Measurements from ENCODE around the gene ACER3. TPM values are rescaled to one million over a fixed set of nuclear protein-coding genes. Genes with fewer than 3 reads are reported as not detected.

Gene ACER3
- total and polyA plus RNA-seq, 2 of the 4 experiments (the other 2 are of a cell fraction): 3.5 to 10.0 TPM

- Histone ChIP-seq H2AK9ac (replicated peaks; ENCODE audit: low read depth, low read length, poor library complexity) (no peak overlapping the region), H2BK20ac (ENCODE audit: low read depth, low read length) (no peak overlapping the region), H3K36me3 (ENCODE audit: control insufficient read depth, insufficient read depth, low read length) (no peaks in the 10 kb centered on the region), H4K8ac (ENCODE audit: low read depth in 2 of 2, low read length in 2 of 2) (no peak overlapping the region), H3K23ac (ENCODE audit: low read depth, low read length) (no peak overlapping the region), H3K4ac (ENCODE audit: low read depth, low read length) (no peak overlapping the region), H4K20me1 (ENCODE audit: insufficient read depth, low read length) (no peaks in the 10 kb centered on the region), H3K9ac (ENCODE audit: low read depth, low read length) (no peak overlapping the region), H2AFZ (replicated peaks; ENCODE audit: low read length, poor library complexity) (no peak overlapping the region), H3K4me2 (ENCODE audit: low read depth, low read length) (no peak overlapping the region), H3K27me3 (ENCODE audit: control insufficient read depth, insufficient read depth, low read length) (peaks cover 46% of the 10 kb centered on the region), H3K27ac (ENCODE audit: insufficient read depth, low read length) (no peak overlapping the region), H2AK5ac (ENCODE audit: low read depth, low read length) (no peak overlapping the region), H2BK120ac (ENCODE audit: low read depth, low read length) (no peak overlapping the region), H3K4me1 (ENCODE audit: control insufficient read depth, insufficient read depth, low read length) (no peaks in the 10 kb centered on the region), H3K56ac (ENCODE audit: extremely low read depth, insufficient read depth, low read length) (no peak overlapping the region), H2BK15ac (ENCODE audit: low read depth, low read length) (no peak overlapping the region), H3K18ac (ENCODE audit: low read depth, low read length) (no peak overlapping the region), H3K14ac (replicated peaks; ENCODE audit: low read depth, low read length) (no peak overlapping the region), H4K91ac (ENCODE audit: insufficient read depth, low read depth, low read length) (no peak overlapping the region), H4K5ac (ENCODE audit: low read depth, low read length) (no peak overlapping the region), H3K4me3 (ENCODE audit: insufficient read depth, low read depth, low read length) (no peak overlapping the region), H3K9me1 (ENCODE audit: insufficient read depth, low read length) (0 out of 2 replicates have a peak, but pooled peaks cover 1% of the 10 kb centered on the region), H2BK5ac (ENCODE audit: low read depth, low read length, poor library complexity, severe bottlenecking) (no peak overlapping the region), H3K79me1 (ENCODE audit: low read depth in 1 of 2, low read length in 2 of 2) (no peaks in the 10 kb centered on the region), H3K9me3 (ENCODE audit: control insufficient read depth, insufficient read depth, low read length) (no peaks in the 10 kb centered on the region)
- intact Hi-C loops (cut with micrococcal nuclease): no loop called here
- DNase-seq: no peak
- dilution Hi-C loops (cut with HindIII; ENCODE audit: low sequenced_read_pairs, unreplicated experiment): no loop called here
- no TSS peak for BruUV-seq (replicated peaks)
- ChIA-PET POLR2A (ENCODE audit: unreplicated experiment) (interaction anchor here (0.6 kb wide), 1 partner anchor 17 kb away, joined by 12 read pairs; no protein-coding TSS in a partner anchor), CTCF (no interaction called here)
- no peak for ATAC-seq (ENCODE audit: low read depth)
- TF ChIP-seq POLR2A (IDR thresholded peaks at IDR 0.05; ENCODE audit: low read depth, low read length): no peak
- no peak for TF ChIP-seq RFX5 (IDR thresholded peaks at IDR 0.05; ENCODE audit: low read depth, low read length)
- no peak for TF ChIP-seq CTCF (conservative IDR thresholded peaks at IDR 0.05; ENCODE audit: low read depth, low read length)
- TF ChIP-seq RCOR1 (IDR thresholded peaks at IDR 0.05; ENCODE audit: insufficient replicate concordance, low read length): no peak
- TF ChIP-seq ELK1 (IDR thresholded peaks at IDR 0.05; ENCODE audit: borderline replicate concordance, low read depth, low read length): no peak
- no peak for TF ChIP-seq BHLHE40 (IDR thresholded peaks at IDR 0.05; ENCODE audit: low read depth, low read length)
- TF ChIP-seq RAD21 (IDR thresholded peaks at IDR 0.05; ENCODE audit: low read length): no peak
- no peak for TF ChIP-seq SMC3 (IDR thresholded peaks at IDR 0.05; ENCODE audit: low read depth, low read length)
- no peak for TF ChIP-seq FOS (IDR thresholded peaks at IDR 0.05; ENCODE audit: low read depth, low read length)
- no peak for TF ChIP-seq USF2 (IDR thresholded peaks at IDR 0.05; ENCODE audit: low read depth, low read length)
- TF ChIP-seq CEBPB (IDR thresholded peaks at IDR 0.05; ENCODE audit: low read depth, low read length): no peak
- TF ChIP-seq MXI1 (IDR thresholded peaks at IDR 0.05; ENCODE audit: borderline replicate concordance, low read depth, low read length): no peak
- no peak for TF ChIP-seq CHD1 (IDR thresholded peaks at IDR 0.05; ENCODE audit: low read depth, low read length)
- no peak for TF ChIP-seq NFE2L2 (IDR thresholded peaks at IDR 0.05; ENCODE audit: low read depth, low read length)
- TF ChIP-seq MAFK (IDR thresholded peaks at IDR 0.05; ENCODE audit: low read depth, low read length): no peak
- TF ChIP-seq MAZ (IDR thresholded peaks at IDR 0.05; ENCODE audit: borderline replicate concordance, low read depth, low read length): no peak
- WGBS, 2 experiments (ENCODE audit: extremely low coverage in 2 of 2, insufficient read length in 1 of 2): 80% methylated on average over 1 of the region's 4 CpGs; no CpG with 5 or more reads in 1 of the 2 experiments
- in situ Hi-C loops (cut with MboI; ENCODE audit: low sequenced_read_pairs): no loop called here
Measured at GRCh38 chr11:76841923-76842452, 18.7 kb upstream of the ACER3 start.
